Activated naive CD8-positive, alpha-beta T cell treated with anti-CD3 and anti-CD28 coated beads, Interleukin-2, amount 10 ng/mL, durations not matched to agents 7 days and 5 days (primary cell): Measurements from ENCODE around the gene SYT17. TPM values are rescaled to one million over a fixed set of nuclear protein-coding genes. Genes with fewer than 3 reads are reported as not detected.

Experiments used
- ATAC-seq: fragments of 150-1000 bp; cut with Tn5 transposase; one replicate; pipeline ENCODE4 v1.10.0; 2021; ENCODE audit warnings: low read depth, moderate library complexity
- POLR2A ChIA-PET: fragments of 350-600 bp; sonication (Branson Sonifier 250); formaldehyde crosslinking; loops from one replicate; lab custom pipeline; 2021; ENCODE audit warnings: antibody characterized with exemption; lab: Charles Lee
- DNase-seq: peaks from one replicate; pipeline ENCODE4 v3.0.0; 2021
- H3K27ac Mint-ChIP-seq: one replicate; pipeline ENCODE4 v1.8.0; 2022; ENCODE audit warnings: mild to moderate bottlenecking, mixed read lengths
- H3K27me3 Mint-ChIP-seq: one replicate; pipeline ENCODE4 v1.8.0; 2022; ENCODE audit warnings: mild to moderate bottlenecking, moderate library complexity, mixed read lengths
- H3K36me3 Mint-ChIP-seq: one replicate; pipeline ENCODE4 v1.8.0; 2021; ENCODE audit warnings: mild to moderate bottlenecking, mixed read lengths
- H3K4me1 Mint-ChIP-seq: one replicate; pipeline ENCODE4 v1.8.0; 2021; ENCODE audit warnings: mixed read lengths
- H3K4me3 Mint-ChIP-seq: one replicate; pipeline ENCODE4 v1.8.0; 2022; ENCODE audit warnings: mild to moderate bottlenecking, moderate library complexity, mixed read lengths
- H3K9me3 Mint-ChIP-seq: one replicate; pipeline ENCODE4 v1.8.0; 2021; ENCODE audit warnings: mixed read lengths
- total RNA-seq, 2 experiments: library from RNA; stranded (reverse); gene quantifications; one replicate each; pipeline ENCODE4 v1.2.3, GENCODE V29; 2021

SYT17 gene
- total RNA-seq, 2 experiments from 2014 or later, result not detected

GRCh38 chr16:19284207-19284606 is 116.2 kb downstream of the SYT17 start:
- no peak for ATAC-seq
- Mint-ChIP-seq H3K4me1 (no peaks in the 10 kb centered on the region), H3K4me3 (no peak overlapping the region), H3K9me3 (no peaks in the 10 kb centered on the region), H3K36me3 (no peaks in the 10 kb centered on the region), H3K27ac (no peak overlapping the region), H3K27me3 (no peaks in the 10 kb centered on the region)
- POLR2A ChIA-PET, result no interaction called here
- no peak for DNase-seq

DNA sequence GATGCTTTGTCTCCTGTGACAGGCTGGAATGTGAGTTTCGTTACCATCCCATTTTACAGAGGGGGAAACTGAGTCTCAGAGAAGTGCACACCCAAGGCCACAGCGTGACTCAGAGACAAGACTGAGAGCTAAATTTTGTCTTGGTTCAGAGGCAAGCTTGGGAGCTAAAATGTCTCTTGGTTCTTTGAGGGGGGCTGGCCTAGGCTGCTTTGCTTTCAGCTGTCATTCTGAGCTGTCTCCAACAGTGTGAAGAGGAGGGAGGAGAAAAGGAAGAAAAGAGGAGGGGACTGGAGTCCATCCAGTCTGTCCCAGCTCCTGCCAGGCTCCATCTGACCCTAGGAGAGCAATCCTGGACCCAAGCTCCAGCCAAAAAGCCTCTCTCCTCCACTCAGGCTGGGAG is 117.4 kb downstream of the SYT17 start, which contains the start of gene CLEC19A:
Gene CLEC19A (plus strand): TSS at position 301 of the 400 bp plus-strand sequence. CDS start 121 bp downstream, outside the sequence.
- ATAC-seq (no peak), DNase-seq (no peak)
- POLR2A ChIA-PET, result no interaction called here
- Mint-ChIP-seq H3K27me3 (no peaks in the 10 kb centered on the region), H3K4me3 (no peak within 1 kb of the TSS), H3K9me3 (no peaks in the 10 kb centered on the region), H3K36me3 (no peaks in the 10 kb centered on the region), H3K27ac (no peak within 1 kb of the TSS), H3K4me1 (no peaks in the 10 kb centered on the region)

DNA sequence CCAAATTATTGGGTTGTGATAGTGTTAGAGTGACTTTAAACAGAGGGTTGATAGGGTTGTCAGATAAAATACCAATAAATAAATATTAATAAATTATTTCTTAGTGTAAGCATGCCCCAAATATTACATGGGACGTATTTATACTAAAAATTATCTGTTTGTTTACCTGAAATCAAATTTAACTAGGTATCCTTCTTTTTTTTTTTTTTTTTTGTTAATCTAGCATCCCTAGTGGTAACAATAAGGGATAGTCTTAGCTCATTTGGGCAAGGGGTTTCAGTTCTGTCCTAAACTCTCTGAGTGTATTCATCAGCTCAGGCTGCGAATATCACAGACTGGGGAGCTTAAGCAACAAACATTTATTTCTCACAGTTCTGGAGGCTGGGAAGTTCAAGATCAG is 118.8 kb downstream of the SYT17 start:
- H3K4me1 Mint-ChIP-seq, result no peaks in the 10 kb centered on the region
- no peaks in the 10 kb centered on the region for H3K9me3 Mint-ChIP-seq
- H3K4me3 Mint-ChIP-seq, result no peak overlapping the region
- POLR2A ChIA-PET, result no interaction called here
- no peaks in the 10 kb centered on the region for H3K27me3 Mint-ChIP-seq
- no peaks in the 10 kb centered on the region for H3K36me3 Mint-ChIP-seq
- no peak overlapping the region for H3K27ac Mint-ChIP-seq
- DNase-seq (no peak), ATAC-seq (no peak)

- no peaks in the 10 kb centered on the region for H3K27me3 Mint-ChIP-seq
- no peaks in the 10 kb centered on the region for H3K36me3 Mint-ChIP-seq
- POLR2A ChIA-PET, result no interaction called here
- no peaks in the 10 kb centered on the region for H3K9me3 Mint-ChIP-seq
- no peak for DNase-seq
- ATAC-seq, result no peak
- no peak overlapping the region for H3K27ac Mint-ChIP-seq
- no peaks in the 10 kb centered on the region for H3K4me1 Mint-ChIP-seq
- H3K4me3 Mint-ChIP-seq, result no peak overlapping the region
These were observed 119.2 kb downstream of the SYT17 start for GRCh38 chr16:19287241-19287640.

- POLR2A ChIA-PET, result no interaction called here
- H3K9me3 Mint-ChIP-seq, result peaks cover 5% of the 10 kb centered on the region
- H3K27ac Mint-ChIP-seq, result no peak overlapping the region
- peaks cover 1% of the 10 kb centered on the region for H3K4me1 Mint-ChIP-seq
- peaks cover 5% of the 10 kb centered on the region for H3K27me3 Mint-ChIP-seq
- H3K36me3 Mint-ChIP-seq, result no peaks in the 10 kb centered on the region
- DNase-seq, result no peak
- H3K4me3 Mint-ChIP-seq, result no peak overlapping the region
- ATAC-seq, result no peak
These were observed 121.1 kb downstream of the SYT17 start for GRCh38 chr16:19288872-19289799.

DNA sequence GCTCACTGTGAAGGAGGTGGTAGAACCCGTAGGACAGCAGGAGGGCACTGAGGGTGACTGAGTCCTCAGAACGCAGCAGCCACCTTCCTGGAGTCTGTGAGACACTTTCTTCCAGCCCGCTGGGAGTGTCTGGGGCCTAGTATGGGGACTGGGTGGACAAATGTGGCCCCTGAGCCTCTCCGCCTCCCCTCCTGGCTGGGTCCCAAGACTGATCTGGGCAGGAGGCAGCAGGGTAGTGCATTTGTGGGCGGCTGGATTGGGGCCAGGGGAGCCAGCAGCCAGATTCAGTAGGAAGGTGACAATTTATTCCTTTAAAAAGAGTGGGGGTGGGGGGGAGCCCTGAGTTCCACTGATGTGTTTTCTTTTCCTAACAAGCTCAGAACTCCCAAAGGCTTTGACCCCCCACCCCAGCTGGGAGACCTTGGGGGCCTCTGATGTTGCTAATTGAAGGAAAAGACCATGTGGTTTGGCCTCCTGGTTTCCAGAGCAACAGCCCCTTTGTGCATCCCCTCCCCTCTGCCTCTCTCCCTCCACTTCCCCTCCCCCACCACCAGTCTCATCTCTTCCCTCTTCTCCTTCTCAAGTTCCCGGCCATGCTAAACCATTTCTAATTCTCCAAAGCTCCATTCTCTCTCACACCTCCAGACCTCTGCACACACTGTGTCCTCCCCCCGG is 121.9 kb downstream of the SYT17 start:
- Mint-ChIP-seq H3K4me1 (peaks cover 3% of the 10 kb centered on the region), H3K9me3 (peaks cover 5% of the 10 kb centered on the region), H3K4me3 (no peak overlapping the region), H3K27me3 (peaks cover 5% of the 10 kb centered on the region), H3K27ac (no peak overlapping the region), H3K36me3 (no peaks in the 10 kb centered on the region)
- ATAC-seq (no peak), DNase-seq (no peak)
- POLR2A ChIA-PET, result no interaction called here

DNA sequence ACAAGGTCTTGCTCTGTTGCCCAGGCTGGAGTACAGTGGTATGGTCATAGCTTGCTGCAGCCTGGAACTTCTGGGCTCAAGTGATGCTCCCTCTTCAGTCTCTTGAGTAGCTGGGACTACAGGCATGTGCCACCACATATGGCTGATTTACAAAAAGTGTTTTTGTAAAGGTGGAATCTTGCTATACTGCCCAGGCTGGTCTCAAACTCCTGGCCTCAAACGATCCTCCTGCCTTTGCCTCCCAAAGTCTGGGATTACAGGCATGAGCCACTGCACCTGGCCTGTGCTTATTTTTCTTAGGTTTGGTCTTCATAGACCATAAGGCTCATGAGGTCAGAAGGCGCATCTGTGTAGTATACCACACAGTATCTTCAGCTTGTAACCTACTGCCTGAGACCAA is 122.8 kb downstream of the SYT17 start:
- POLR2A ChIA-PET, result no interaction called here
- H3K36me3 Mint-ChIP-seq, result no peaks in the 10 kb centered on the region
- no peak overlapping the region for H3K27ac Mint-ChIP-seq
- H3K4me1 Mint-ChIP-seq, result peaks cover 3% of the 10 kb centered on the region
- H3K27me3 Mint-ChIP-seq, result peaks cover 5% of the 10 kb centered on the region
- ATAC-seq, result no peak
- DNase-seq, result no peak
- peaks cover 5% of the 10 kb centered on the region for H3K9me3 Mint-ChIP-seq
- no peak overlapping the region for H3K4me3 Mint-ChIP-seq

DNA sequence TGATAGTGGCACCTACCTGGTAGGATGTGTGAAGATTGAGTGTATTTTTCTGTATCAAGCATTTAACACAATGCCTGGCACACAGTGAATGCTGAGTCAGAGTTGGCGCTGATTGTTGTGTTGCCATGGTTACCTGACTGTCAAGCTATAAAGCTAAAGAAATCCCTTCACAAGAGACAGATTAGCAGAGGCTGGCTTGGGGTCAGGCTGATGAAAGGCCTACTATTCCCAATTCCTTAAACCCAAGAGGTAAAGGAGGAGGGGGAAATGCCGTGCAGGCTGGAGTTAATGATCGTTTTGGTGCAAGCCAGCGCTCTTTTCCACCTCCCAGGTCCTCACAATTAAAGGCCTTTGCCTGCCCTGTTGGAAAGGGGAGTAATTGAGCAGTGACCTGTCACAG is 123.4 kb downstream of the SYT17 start:
- DNase-seq (no peak), ATAC-seq (no peak)
- peaks cover 5% of the 10 kb centered on the region for H3K9me3 Mint-ChIP-seq
- peaks cover 3% of the 10 kb centered on the region for H3K4me1 Mint-ChIP-seq
- H3K36me3 Mint-ChIP-seq, result no peaks in the 10 kb centered on the region
- no peak overlapping the region for H3K4me3 Mint-ChIP-seq
- H3K27me3 Mint-ChIP-seq, result peaks cover 5% of the 10 kb centered on the region
- H3K27ac Mint-ChIP-seq, result no peak overlapping the region
- POLR2A ChIA-PET, result no interaction called here

- Mint-ChIP-seq H3K27ac (no peak overlapping the region), H3K4me3 (no peak overlapping the region), H3K36me3 (no peaks in the 10 kb centered on the region), H3K27me3 (peaks cover 5% of the 10 kb centered on the region), H3K4me1 (peaks cover 3% of the 10 kb centered on the region), H3K9me3 (peaks cover 5% of the 10 kb centered on the region)
- ATAC-seq, result no peak
- DNase-seq, result no peak
- POLR2A ChIA-PET, result no interaction called here
These were observed 124.1 kb downstream of the SYT17 start for GRCh38 chr16:19292186-19292585.

- H3K4me1 Mint-ChIP-seq, result peaks cover 3% of the 10 kb centered on the region
- DNase-seq (no peak), ATAC-seq (no peak)
- no peak overlapping the region for H3K4me3 Mint-ChIP-seq
- H3K9me3 Mint-ChIP-seq, result peaks cover 5% of the 10 kb centered on the region
- H3K27me3 Mint-ChIP-seq, result peaks cover 5% of the 10 kb centered on the region
- H3K27ac Mint-ChIP-seq, result no peak overlapping the region
- POLR2A ChIA-PET, result no interaction called here
- H3K36me3 Mint-ChIP-seq, result no peaks in the 10 kb centered on the region
These were observed 126.2 kb downstream of the SYT17 start for GRCh38 chr16:19294156-19294649.

- POLR2A ChIA-PET, result no interaction called here
- no peak overlapping the region for H3K27ac Mint-ChIP-seq
- H3K27me3 Mint-ChIP-seq, result peaks cover 7% of the 10 kb centered on the region
- H3K36me3 Mint-ChIP-seq, result no peaks in the 10 kb centered on the region
- peaks cover 8% of the 10 kb centered on the region for H3K9me3 Mint-ChIP-seq
- DNase-seq (no peak), ATAC-seq (no peak)
- peaks cover 3% of the 10 kb centered on the region for H3K4me1 Mint-ChIP-seq
- no peak overlapping the region for H3K4me3 Mint-ChIP-seq
These were observed 127.4 kb downstream of the SYT17 start for GRCh38 chr16:19295393-19295792.

GRCh38 chr16:19297454-19297853 is 129.4 kb downstream of the SYT17 start:
- POLR2A ChIA-PET, result no interaction called here
- Mint-ChIP-seq H3K27me3 (peaks cover 10% of the 10 kb centered on the region), H3K4me1 (peaks cover 3% of the 10 kb centered on the region), H3K9me3 (peaks cover 8% of the 10 kb centered on the region), H3K27ac (no peak overlapping the region), H3K4me3 (no peak overlapping the region), H3K36me3 (no peaks in the 10 kb centered on the region)
- DNase-seq (no peak), ATAC-seq (no peak)

DNA sequence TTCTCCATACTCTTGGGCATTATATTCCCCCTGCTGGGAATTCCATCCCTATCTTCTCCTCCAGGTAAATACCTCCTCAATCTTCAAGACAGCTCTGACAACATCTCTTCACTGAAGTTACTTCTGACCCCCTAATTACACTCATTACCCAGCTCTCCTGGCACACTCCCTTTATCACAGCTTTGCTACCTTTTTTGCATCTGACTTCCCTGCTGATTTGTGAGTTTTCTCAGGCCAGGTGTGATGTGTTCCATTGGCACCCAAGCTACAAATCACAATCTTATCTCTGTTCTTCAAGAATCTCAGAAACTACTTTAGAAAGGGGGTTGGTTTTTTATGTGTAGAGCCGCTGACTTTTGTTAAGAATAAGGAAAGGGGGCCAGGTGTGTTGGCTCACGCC is 131.5 kb downstream of the SYT17 start:
- H3K9me3 Mint-ChIP-seq, result peaks cover 3% of the 10 kb centered on the region
- DNase-seq (no peak), ATAC-seq (no peak)
- POLR2A ChIA-PET, result no interaction called here
- no peaks in the 10 kb centered on the region for H3K36me3 Mint-ChIP-seq
- H3K27ac Mint-ChIP-seq, result no peak overlapping the region
- H3K4me3 Mint-ChIP-seq, result no peak overlapping the region
- peaks cover 9% of the 10 kb centered on the region for H3K27me3 Mint-ChIP-seq
- H3K4me1 Mint-ChIP-seq, result no peaks in the 10 kb centered on the region

- POLR2A ChIA-PET, result no interaction called here
- peaks cover 3% of the 10 kb centered on the region for H3K9me3 Mint-ChIP-seq
- no peak for DNase-seq
- H3K36me3 Mint-ChIP-seq, result no peaks in the 10 kb centered on the region
- ATAC-seq, result no peak
- H3K4me1 Mint-ChIP-seq, result no peaks in the 10 kb centered on the region
- H3K4me3 Mint-ChIP-seq, result no peak overlapping the region
- H3K27ac Mint-ChIP-seq, result no peak overlapping the region
- H3K27me3 Mint-ChIP-seq, result peaks cover 9% of the 10 kb centered on the region
These were observed 133.9 kb downstream of the SYT17 start for GRCh38 chr16:19301931-19302330.
